Mesenchymal stem cell (in vitro differentiated cells and primary cell): ENCODE results near the gene EIF5AL1.
"Not testable (repeated sequence)": the region's sequence is repeated elsewhere in the genome, so short reads cannot be mapped to it uniquely, and the experiment has no call there.

Source experiments
- DNase-seq: peaks from one replicate; pipeline ENCODE4 v3.0.0-alpha.2; 2013
- H2AFZ ChIP-seq: one replicate; pipeline ENCODE4 v1.6.1; 2013; ENCODE audit warnings: low read depth, mild to moderate bottlenecking, control low read depth, inconsistent platforms, low read length, moderate library complexity
- H2AK5ac ChIP-seq: 2 replicates; pipeline ENCODE4 v1.6.1; 2013; ENCODE audit warnings: low read length, moderate library complexity, mild to moderate bottlenecking, inconsistent platforms; ENCODE audit not compliant: severe bottlenecking
- H2BK120ac ChIP-seq: one replicate; pipeline ENCODE4 v1.6.1; 2013; ENCODE audit warnings: low read depth, mild to moderate bottlenecking, inconsistent platforms, low read length, moderate library complexity
- H2BK12ac ChIP-seq, 2 experiments: one replicate each; pipeline ENCODE4 v1.6.1; 2013; ENCODE audit warnings: inconsistent platforms in 2 of 2, low read length in 2 of 2, mild to moderate bottlenecking in 2 of 2, moderate library complexity in 2 of 2, control low read depth in 1 of 2
- H2BK15ac ChIP-seq: one replicate; pipeline ENCODE4 v1.6.1; 2013; ENCODE audit warnings: mild to moderate bottlenecking, low read depth, inconsistent platforms; ENCODE audit not compliant: poor library complexity, severe bottlenecking
- H2BK5ac ChIP-seq: 2 replicates; pipeline ENCODE4 v1.6.1; 2013; ENCODE audit warnings: low read depth, mild to moderate bottlenecking, low read length, control low read depth, inconsistent platforms; ENCODE audit not compliant: poor library complexity, severe bottlenecking
- H3K14ac ChIP-seq, 2 experiments: one replicate each; pipeline ENCODE4 v1.6.1; 2013; ENCODE audit warnings: inconsistent platforms in 2 of 2, low read length in 2 of 2, control low read depth in 1 of 2, mild to moderate bottlenecking in 1 of 2, moderate library complexity in 1 of 2
- H3K18ac ChIP-seq, 2 experiments: one replicate each; pipeline ENCODE4 v1.6.1; 2013; ENCODE audit warnings: inconsistent platforms in 2 of 2, low read length in 2 of 2, control low read depth in 1 of 2, low read depth in 1 of 2, mild to moderate bottlenecking in 1 of 2
- H3K23ac ChIP-seq, 2 experiments: one replicate each; pipeline ENCODE4 v1.6.1; 2013; ENCODE audit warnings: inconsistent platforms in 2 of 2, low read length in 2 of 2, mild to moderate bottlenecking in 2 of 2, moderate library complexity in 2 of 2, control low read depth in 1 of 2
- H3K27ac ChIP-seq: 2 replicates; pipeline ENCODE4 v1.5.1; 2013; ENCODE audit warnings: mild to moderate bottlenecking, moderate library complexity, low read length, control low read depth, inconsistent platforms; ENCODE audit not compliant: poor library complexity, severe bottlenecking
- H3K27me3 ChIP-seq, 2 experiments: 2 replicates each; pipeline versions ENCODE4 v1.6.1 to v1.7.0; 2013; ENCODE audit warnings: low read length in 2 of 2, mild to moderate bottlenecking in 2 of 2, moderate library complexity in 2 of 2, control low read depth in 1 of 2, inconsistent platforms in 1 of 2; ENCODE audit not compliant: control insufficient read depth in 1 of 2, insufficient read depth in 1 of 2
- H3K36me3 ChIP-seq, 2 experiments: 2 replicates each; pipeline versions ENCODE4 v1.6.1 to v1.7.0; 2013; ENCODE audit warnings: low read length in 2 of 2, control low read depth in 1 of 2, inconsistent platforms in 1 of 2, low read depth in 1 of 2, mild to moderate bottlenecking in 1 of 2; ENCODE audit not compliant: insufficient read depth in 2 of 2, control insufficient read depth in 1 of 2
- H3K4ac ChIP-seq, 2 experiments: one replicate each; pipeline ENCODE4 v1.6.1; 2013; ENCODE audit warnings: inconsistent platforms in 2 of 2, low read length in 2 of 2, mild to moderate bottlenecking in 2 of 2, moderate library complexity in 2 of 2, control low read depth in 1 of 2, low read depth in 1 of 2
- H3K4me1 ChIP-seq: 2 replicates; pipeline ENCODE4 v1.6.1; 2013; ENCODE audit warnings: low read depth, low read length, control low read depth; ENCODE audit not compliant: control insufficient read depth, insufficient read depth
- H3K4me2 ChIP-seq: 2 replicates; pipeline ENCODE4 v1.6.1; 2013; ENCODE audit warnings: low read length, mild to moderate bottlenecking, inconsistent platforms; ENCODE audit not compliant: poor library complexity, severe bottlenecking
- H3K4me3 ChIP-seq, 2 experiments: 2 replicates each; pipeline versions ENCODE4 v1.5.1 to v1.7.0; 2013; ENCODE audit warnings: low read length in 2 of 2, mild to moderate bottlenecking in 2 of 2, control low read depth in 1 of 2, low read depth in 1 of 2; ENCODE audit not compliant: insufficient read depth in 1 of 2
- H3K79me1 ChIP-seq: replicated peaks from 2 replicates; pipeline ENCODE4 v1.6.1; 2013; ENCODE audit warnings: mild to moderate bottlenecking, control low read depth, low read length, inconsistent platforms; ENCODE audit not compliant: poor library complexity, severe bottlenecking
- H3K9ac ChIP-seq: 2 replicates; pipeline ENCODE4 v1.7.0; 2013; ENCODE audit warnings: mild to moderate bottlenecking, low read length, moderate library complexity
- H3K9me3 ChIP-seq: 2 replicates; pipeline ENCODE4 v1.7.0; 2013; ENCODE audit warnings: mild to moderate bottlenecking, low read length; ENCODE audit not compliant: control insufficient read depth
- H4K8ac ChIP-seq: one replicate; pipeline ENCODE4 v1.6.1; 2013; ENCODE audit warnings: inconsistent platforms, mild to moderate bottlenecking, low read length, moderate library complexity
- H4K91ac ChIP-seq: one replicate; pipeline ENCODE4 v1.6.1; 2013; ENCODE audit warnings: mild to moderate bottlenecking, low read length, inconsistent platforms
- WGBS: methylation state at CpG from one replicate; pipeline ENCODE4 v1.1.7; 2013; ENCODE audit warnings: mixed read lengths; 5-methylcytosine and 5-hydroxymethylcytosine counted together

Gene EIF5AL1

DNA sequence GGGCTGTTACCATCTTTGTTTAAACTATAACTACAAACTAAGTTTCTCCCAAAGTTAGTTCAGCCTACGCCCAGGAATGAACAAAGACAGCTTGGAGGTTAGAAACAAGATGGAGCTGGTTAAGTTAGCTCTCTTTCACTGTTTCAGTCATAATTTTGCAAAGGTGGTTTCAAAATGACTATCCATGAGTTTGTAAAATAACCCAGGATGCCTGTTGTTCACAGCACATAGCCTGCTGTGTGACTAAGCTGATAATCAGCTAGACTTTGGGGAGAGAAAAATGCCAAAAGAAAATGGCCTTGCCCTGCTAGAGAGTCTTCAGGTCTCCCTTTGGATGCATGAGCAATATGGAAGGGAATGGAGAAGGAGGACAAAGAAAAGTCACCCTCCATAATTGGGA lies 28.6 kb downstream of the EIF5AL1 start:
- H3K4me2 ChIP-seq, H3K27ac ChIP-seq: not testable (repeated sequence)
- WGBS = no CpG with 5 or more reads among the region's 1 CpG

DNA sequence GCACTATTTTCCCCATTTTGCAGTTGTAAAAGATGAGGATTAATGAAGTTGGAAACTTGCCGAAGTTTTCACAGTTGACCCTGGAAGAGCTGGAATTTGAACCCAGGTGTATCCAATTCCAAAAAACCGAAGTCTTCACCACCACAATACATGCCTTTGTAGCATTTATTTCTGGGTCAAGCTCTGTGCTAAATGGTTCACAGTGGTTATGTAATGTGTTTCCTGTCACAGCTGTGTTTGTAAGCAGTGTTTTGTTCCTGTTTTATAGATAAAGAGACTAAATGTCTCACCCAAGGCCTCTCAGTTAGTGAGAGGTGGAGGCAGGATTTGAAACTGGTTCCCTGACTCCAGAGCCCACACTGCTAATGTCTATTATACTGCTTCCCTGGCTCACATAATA lies 30.3 kb downstream of the EIF5AL1 start:
- no peak overlapping the region for H2AK5ac ChIP-seq
- no peak overlapping the region for H3K4me3 ChIP-seq
- DNase-seq = no peak
- no peak overlapping the region for H3K9ac ChIP-seq
- H3K36me3 ChIP-seq = no peaks in the 10 kb centered on the region
- no peak overlapping the region for H2BK12ac ChIP-seq
- peaks cover 4 to 18% of the 10 kb centered on the region in 2 experiments for H3K27me3 ChIP-seq
- no peak overlapping the region for H3K18ac ChIP-seq
- H4K91ac ChIP-seq = no peak overlapping the region
- H3K79me1 ChIP-seq = no peaks in the 10 kb centered on the region
- H2AFZ ChIP-seq = no peak overlapping the region
- H3K27ac ChIP-seq = no peak overlapping the region
- no peak overlapping the region for H3K4ac ChIP-seq
- no peak overlapping the region for H3K4me2 ChIP-seq
- H3K9me3 ChIP-seq = peaks cover 11% of the 10 kb centered on the region
- no peaks in the 10 kb centered on the region for H3K4me1 ChIP-seq
- no peak overlapping the region for H2BK5ac ChIP-seq
- H2BK15ac ChIP-seq = no peak overlapping the region
- H3K14ac ChIP-seq = no peak overlapping the region
- H4K8ac ChIP-seq = no peak overlapping the region
- H3K23ac ChIP-seq = no peak overlapping the region
- no peak overlapping the region for H2BK120ac ChIP-seq
- no CpG with 5 or more reads among the region's 2 CpGs for WGBS

More for the DNA sequence above, 28.6 kb downstream of the EIF5AL1 start:
- not testable (repeated sequence) for H3K79me1 ChIP-seq, H3K4ac ChIP-seq, H3K18ac ChIP-seq, H2BK120ac ChIP-seq, H2AK5ac ChIP-seq, H4K91ac ChIP-seq, H3K36me3 ChIP-seq, DNase-seq, H3K23ac ChIP-seq, H2BK15ac ChIP-seq, H3K9me3 ChIP-seq, H3K9ac ChIP-seq, H3K4me1 ChIP-seq, H3K4me3 ChIP-seq, H3K14ac ChIP-seq, H2AFZ ChIP-seq, H4K8ac ChIP-seq, H2BK12ac ChIP-seq, H2BK5ac ChIP-seq
- peaks cover 1 to 10% of the 10 kb centered on the region in 2 experiments for H3K27me3 ChIP-seq

DNA sequence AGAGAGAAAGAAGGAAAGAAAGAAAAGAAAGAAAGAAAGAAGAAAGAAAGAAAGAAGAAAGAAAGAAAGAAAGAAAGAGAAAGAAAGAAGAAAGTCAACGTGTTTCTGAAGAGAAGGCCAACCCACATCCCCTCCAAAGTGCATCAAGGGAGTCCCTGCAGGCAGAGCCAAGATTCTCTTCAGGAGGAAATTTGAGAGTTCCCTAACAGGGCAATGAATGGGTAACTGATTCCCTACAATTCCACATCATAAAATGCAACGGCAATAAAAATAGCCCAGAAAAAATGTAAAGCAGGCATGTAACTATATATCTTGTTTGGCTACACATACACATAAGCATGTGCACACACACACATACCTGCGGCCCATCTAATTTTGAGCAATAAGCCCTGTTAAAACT lies 32.1 kb downstream of the EIF5AL1 start:
- not testable (repeated sequence) for H3K36me3 ChIP-seq, H3K4me2 ChIP-seq, H3K23ac ChIP-seq, H2BK5ac ChIP-seq, H2AK5ac ChIP-seq, H3K27ac ChIP-seq, H4K91ac ChIP-seq, H3K9ac ChIP-seq, H3K4me1 ChIP-seq, H3K14ac ChIP-seq, H3K18ac ChIP-seq, H3K4me3 ChIP-seq, DNase-seq, H4K8ac ChIP-seq, H3K4ac ChIP-seq, H2BK12ac ChIP-seq, H2BK15ac ChIP-seq, H3K79me1 ChIP-seq, H2BK120ac ChIP-seq, H2AFZ ChIP-seq
- 92% methylated on average over 2 of the region's 3 CpGs for WGBS
- peaks cover 11% of the 10 kb centered on the region for H3K9me3 ChIP-seq
- peaks cover 12 to 31% of the 10 kb centered on the region in 2 experiments for H3K27me3 ChIP-seq

DNA sequence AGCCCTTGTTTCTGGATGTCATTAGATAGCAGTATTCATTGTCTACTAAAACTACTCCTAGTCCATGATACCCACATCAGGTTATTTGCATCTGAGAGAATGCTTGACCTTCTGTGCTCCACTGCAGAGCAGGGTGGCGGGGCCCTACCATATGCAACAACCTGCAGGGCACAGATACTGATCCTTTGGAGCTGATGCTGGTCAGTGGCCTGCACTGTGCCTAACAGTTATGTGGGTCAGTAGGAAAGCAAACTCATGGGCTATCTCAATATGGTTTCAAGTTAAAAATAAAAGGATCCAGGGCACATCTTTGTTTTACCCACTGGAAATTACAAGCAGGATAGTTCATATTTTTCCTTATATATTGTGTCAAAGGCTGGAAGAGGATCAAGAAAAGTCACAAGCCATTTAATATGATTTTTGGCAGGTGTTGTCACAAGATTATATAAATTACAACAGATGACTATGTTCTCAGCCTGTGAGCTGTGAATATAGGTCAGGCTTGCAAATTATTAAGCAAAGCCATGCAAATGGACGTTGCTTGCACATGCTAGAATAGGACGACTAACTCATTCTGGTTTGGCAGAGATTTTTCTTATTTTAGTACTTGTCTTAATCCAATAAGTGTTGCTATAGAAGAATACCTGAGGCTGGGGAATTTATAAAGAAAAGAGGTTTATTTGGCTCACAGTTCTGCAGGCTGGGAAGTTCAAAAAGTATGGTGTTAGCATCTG lies 32.8 kb downstream of the EIF5AL1 start:
- 54% methylated on average over 2 of the region's 3 CpGs for WGBS

More for the DNA sequence above, 32.8 kb downstream of the EIF5AL1 start:
- H3K4me2 ChIP-seq, H2AFZ ChIP-seq, H3K27ac ChIP-seq, H2BK12ac ChIP-seq, H3K9ac ChIP-seq, H3K4me3 ChIP-seq, H4K91ac ChIP-seq, H2BK120ac ChIP-seq, DNase-seq, H3K18ac ChIP-seq, H4K8ac ChIP-seq, H3K23ac ChIP-seq, H3K4ac ChIP-seq, H2BK5ac ChIP-seq, H2AK5ac ChIP-seq, H3K4me1 ChIP-seq, H3K14ac ChIP-seq, H3K79me1 ChIP-seq, H2BK15ac ChIP-seq, H3K36me3 ChIP-seq: not testable (repeated sequence)
- H3K9me3 ChIP-seq = peaks cover 11% of the 10 kb centered on the region
- peaks cover 12 to 31% of the 10 kb centered on the region in 2 experiments for H3K27me3 ChIP-seq
